ENCODE results near the gene ECI2. TPM values are rescaled to one million over a fixed set of nuclear protein-coding genes. Genes with fewer than 3 reads are reported as not detected.

Gene ECI2
- total and polyA plus RNA-seq, 2 of the 13 experiments (the other 11 are each of a cell fraction or from before 2014, with no cell fraction given), result 78.5 to 228 TPM

DNA sequence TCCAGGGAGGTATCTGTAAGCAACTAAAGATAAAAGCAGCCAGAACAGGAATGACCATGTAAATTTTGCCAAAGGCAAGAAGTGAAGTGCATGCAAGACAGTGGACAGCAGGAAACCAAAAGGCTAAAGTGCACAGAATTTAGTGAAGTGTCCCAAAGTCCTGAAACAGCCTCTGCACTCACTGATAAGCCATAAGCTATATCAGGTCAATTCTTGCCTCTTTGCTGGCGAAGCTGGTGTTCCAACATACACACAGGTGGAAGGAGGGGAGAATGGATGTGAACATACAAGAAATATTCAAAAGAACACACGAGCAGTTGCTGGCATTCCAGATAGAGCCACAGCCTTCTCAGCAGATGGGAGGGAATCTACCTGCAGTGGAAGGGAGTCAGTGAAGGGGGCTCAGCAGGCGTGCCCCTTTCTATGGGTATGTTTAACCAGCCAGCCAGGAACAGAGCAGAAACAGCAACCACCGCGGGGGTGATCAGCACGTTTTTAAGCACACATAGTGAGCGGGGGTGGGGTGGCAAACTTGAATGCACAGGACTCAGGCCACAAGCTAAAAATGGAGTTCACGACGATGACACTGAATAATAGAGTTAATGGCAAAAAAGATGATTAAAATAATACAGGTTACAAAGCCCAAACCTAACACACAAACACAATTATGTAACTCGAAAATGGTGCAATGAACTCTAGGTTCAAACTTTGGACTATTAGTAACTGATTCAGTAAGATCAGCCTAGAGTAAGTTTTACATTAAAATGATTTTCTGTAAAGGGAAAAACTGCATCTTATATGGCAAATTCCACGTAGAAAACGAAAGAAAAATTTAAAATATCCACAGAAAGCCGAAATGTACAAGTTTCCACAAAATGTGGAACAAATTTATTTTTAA, 1.2 kb downstream of the ECI2 start (continued):
- TF ChIP-seq AFF4 (CRISPR knock-in tag; IDR thresholded peaks at IDR 0.05) (peak; percentile 18; the same call in 1 of the 2 replicates), PBX3 (CRISPR knock-in tag; IDR thresholded peaks at IDR 0.05; ENCODE audit: borderline replicate concordance) (no peak), ZNF225 (CRISPR knock-in tag; IDR thresholded peaks at IDR 0.05) (no peak), HNRNPK (IDR thresholded peaks at IDR 0.05; ENCODE audit: low read depth, low read length, poor library complexity, severe bottlenecking) (no peak), MED1 (CRISPR knock-in tag; IDR thresholded peaks at IDR 0.05) (no peak; the same call in 1 of the 2 replicates), CEBPG (CRISPR knock-in tag; IDR thresholded peaks at IDR 0.05) (peak; percentile 76), KMT2A (CRISPR knock-in tag; IDR thresholded peaks at IDR 0.05) (no peak), SMAD3 (CRISPR knock-in tag; IDR thresholded peaks at IDR 0.05) (0 out of 2 replicates have a peak, but pooled peaks have one; percentile 44), AKNA (CRISPR knock-in tag; IDR thresholded peaks at IDR 0.05; ENCODE audit: borderline replicate concordance) (no peak; the same call in 1 of the 2 replicates), ZNF547 (CRISPR knock-in tag; IDR thresholded peaks at IDR 0.05) (no peak)
- TF ChIP-seq, protein P1, sequence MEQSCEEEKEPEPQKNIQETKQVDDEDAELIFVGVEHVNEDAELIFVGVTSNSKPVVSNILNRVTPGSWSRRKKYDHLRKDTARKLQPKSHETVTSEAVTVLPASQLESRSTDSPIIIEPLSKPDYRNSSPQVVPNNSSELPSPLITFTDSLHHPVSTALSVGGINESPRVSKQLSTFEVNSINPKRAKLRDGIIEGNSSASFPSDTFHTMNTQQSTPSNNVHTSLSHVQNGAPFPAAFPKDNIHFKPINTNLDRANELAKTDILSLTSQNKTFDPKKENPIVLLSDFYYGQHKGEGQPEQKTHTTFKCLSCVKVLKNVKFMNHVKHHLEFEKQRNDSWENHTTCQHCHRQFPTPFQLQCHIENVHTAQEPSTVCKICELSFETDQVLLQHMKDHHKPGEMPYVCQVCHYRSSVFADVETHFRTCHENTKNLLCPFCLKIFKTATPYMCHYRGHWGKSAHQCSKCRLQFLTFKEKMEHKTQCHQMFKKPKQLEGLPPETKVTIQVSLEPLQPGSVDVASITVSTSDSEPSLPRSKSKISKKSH (CRISPR knock-in tag; IDR thresholded peaks at IDR 0.05; ENCODE audit: borderline replicate concordance), result no peak
- TF ChIP-seq, protein P2, sequence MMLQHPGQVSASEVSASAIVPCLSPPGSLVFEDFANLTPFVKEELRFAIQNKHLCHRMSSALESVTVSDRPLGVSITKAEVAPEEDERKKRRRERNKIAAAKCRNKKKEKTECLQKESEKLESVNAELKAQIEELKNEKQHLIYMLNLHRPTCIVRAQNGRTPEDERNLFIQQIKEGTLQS (CRISPR knock-in tag; IDR thresholded peaks at IDR 0.05), result 0 out of 2 replicates have a peak, but pooled peaks have one; percentile 7
- TF ChIP-seq, protein P3, sequence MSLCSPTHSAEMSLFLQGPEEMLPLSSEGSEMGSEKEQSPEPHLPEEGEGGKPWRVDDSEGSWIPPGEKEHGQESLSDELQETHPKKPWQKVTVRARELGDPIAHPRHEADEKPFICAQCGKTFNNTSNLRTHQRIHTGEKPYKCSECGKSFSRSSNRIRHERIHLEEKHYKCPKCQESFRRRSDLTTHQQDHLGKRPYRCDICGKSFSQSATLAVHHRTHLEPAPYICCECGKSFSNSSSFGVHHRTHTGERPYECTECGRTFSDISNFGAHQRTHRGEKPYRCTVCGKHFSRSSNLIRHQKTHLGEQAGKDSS (CRISPR knock-in tag; IDR thresholded peaks at IDR 0.05; ENCODE audit: borderline replicate concordance, low read depth), result peak; percentile 18; the same call in 1 of the 2 replicates

Data from HepG2 (cell line).